Gastroesophageal sphincter (tissue), 3 donors: ENCODE data around the gene RFC1.

Experiments used
- POLR2A ChIP-seq, 2 donors: fragments of 450-650 bp; IDR thresholded peaks; one replicate each; pipeline ENCODE4 v1.6.1; 2017; ENCODE audit warnings: antibody characterized with exemption in 2 of 2, mild to moderate bottlenecking in 2 of 2, moderate library complexity in 1 of 2
- POLR2AphosphoS5 ChIP-seq: sonication (generic); formaldehyde crosslinking; IDR thresholded peaks from one replicate; pipeline ENCODE4 v1.6.1; 2017; ENCODE audit warnings: antibody characterized with exemption
- TF ChIP-seq, protein P1 (sequence below), 4 experiments: fragments of 200-600 bp in 2 of 4; fragments of 450-650 bp in 2 of 4; sonication (generic) in 1 of 4; IDR thresholded peaks; one replicate each; pipeline ENCODE4 v1.5.1; 2017 to 2019; ENCODE audit warnings: antibody characterized with exemption in 4 of 4, mild to moderate bottlenecking in 2 of 4, moderate library complexity in 2 of 4

DNA sequence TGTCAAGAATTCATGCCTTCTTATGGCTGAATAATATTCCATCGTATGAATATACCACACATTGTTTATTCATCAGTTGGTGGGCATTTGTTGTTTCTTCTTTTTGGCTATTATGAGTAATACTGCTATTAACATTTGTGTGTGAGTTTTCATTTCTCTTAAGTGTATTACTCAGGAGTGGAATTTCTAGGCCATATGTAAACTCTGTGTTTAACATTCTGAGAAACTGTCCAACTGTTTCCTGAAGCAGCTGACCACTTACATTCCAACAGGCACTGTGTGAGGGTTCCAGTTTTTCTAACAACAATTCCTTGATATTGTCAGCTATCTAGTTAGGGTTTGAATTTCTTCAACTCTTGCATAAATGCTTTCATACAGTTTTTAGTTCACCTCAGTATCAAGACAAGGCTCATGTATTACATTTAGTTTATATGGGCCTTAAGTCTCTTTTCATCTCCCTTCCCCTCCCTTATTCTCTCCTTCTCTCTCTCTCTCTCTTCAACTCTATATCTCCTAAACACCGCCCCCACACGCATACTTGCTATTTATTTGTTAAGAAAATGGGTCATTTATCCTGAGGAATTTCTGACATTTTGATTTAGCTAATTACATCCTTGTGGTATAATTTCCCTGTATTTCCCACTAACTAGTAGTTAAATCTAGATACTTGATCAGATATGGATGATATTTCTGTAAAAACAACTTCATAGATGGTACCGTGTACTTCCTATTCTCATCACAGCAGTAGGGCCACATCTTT is 106.4 kb downstream of the RFC1 start:
- TF ChIP-seq, protein P1, sequence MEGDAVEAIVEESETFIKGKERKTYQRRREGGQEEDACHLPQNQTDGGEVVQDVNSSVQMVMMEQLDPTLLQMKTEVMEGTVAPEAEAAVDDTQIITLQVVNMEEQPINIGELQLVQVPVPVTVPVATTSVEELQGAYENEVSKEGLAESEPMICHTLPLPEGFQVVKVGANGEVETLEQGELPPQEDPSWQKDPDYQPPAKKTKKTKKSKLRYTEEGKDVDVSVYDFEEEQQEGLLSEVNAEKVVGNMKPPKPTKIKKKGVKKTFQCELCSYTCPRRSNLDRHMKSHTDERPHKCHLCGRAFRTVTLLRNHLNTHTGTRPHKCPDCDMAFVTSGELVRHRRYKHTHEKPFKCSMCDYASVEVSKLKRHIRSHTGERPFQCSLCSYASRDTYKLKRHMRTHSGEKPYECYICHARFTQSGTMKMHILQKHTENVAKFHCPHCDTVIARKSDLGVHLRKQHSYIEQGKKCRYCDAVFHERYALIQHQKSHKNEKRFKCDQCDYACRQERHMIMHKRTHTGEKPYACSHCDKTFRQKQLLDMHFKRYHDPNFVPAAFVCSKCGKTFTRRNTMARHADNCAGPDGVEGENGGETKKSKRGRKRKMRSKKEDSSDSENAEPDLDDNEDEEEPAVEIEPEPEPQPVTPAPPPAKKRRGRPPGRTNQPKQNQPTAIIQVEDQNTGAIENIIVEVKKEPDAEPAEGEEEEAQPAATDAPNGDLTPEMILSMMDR (IDR thresholded peaks at IDR 0.05) = no peak
- TF ChIP-seq POLR2AphosphoS5 (no peak), POLR2A (IDR thresholded peaks at IDR 0.05) (no peak)
